ENCODE results near the gene LMBR1L. TPM values are rescaled to one million over a fixed set of nuclear protein-coding genes. Genes with fewer than 3 reads are reported as not detected.

LMBR1L gene
- 85.2 and 86.1 TPM in 2 replicates for total RNA-seq
- long read RNA-seq, transcript LMBR1L-201 (17 exons, 2,934 nt), result major isoform, 31 of 65 reads
- long read RNA-seq, partial matches to known transcripts, result 3 of 65 reads
- long read RNA-seq, other reads (novel, unspliced or antisense), result 29 of 65 reads

GRCh38 chr12:49110464-49111155 is at the start of gene LMBR1L:
TSS of gene LMBR1L (minus strand) at chr12:49110847. CDS start at chr12:49110555, 292 bp downstream.
- TF ChIP-seq, protein P1, sequence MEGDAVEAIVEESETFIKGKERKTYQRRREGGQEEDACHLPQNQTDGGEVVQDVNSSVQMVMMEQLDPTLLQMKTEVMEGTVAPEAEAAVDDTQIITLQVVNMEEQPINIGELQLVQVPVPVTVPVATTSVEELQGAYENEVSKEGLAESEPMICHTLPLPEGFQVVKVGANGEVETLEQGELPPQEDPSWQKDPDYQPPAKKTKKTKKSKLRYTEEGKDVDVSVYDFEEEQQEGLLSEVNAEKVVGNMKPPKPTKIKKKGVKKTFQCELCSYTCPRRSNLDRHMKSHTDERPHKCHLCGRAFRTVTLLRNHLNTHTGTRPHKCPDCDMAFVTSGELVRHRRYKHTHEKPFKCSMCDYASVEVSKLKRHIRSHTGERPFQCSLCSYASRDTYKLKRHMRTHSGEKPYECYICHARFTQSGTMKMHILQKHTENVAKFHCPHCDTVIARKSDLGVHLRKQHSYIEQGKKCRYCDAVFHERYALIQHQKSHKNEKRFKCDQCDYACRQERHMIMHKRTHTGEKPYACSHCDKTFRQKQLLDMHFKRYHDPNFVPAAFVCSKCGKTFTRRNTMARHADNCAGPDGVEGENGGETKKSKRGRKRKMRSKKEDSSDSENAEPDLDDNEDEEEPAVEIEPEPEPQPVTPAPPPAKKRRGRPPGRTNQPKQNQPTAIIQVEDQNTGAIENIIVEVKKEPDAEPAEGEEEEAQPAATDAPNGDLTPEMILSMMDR (IDR thresholded peaks at IDR 0.05), result peak; percentile 54
- peak; percentile 97 for DNase-seq (ENCODE audit: extremely low spot score, unreplicated experiment)
- Mint-ChIP-seq H3K27me3 (ENCODE audit: unreplicated experiment) (no peaks in the 10 kb centered on the region), H3K4me1 (ENCODE audit: unreplicated experiment) (peaks cover 24% of the 10 kb centered on the region), H3K9me3 (ENCODE audit: unreplicated experiment) (no peaks in the 10 kb centered on the region), H3K27ac (ENCODE audit: unreplicated experiment) (peak within 1 kb of the TSS; percentile 96), H3K4me3 (ENCODE audit: unreplicated experiment) (peak within 1 kb of the TSS; percentile 93), H3K36me3 (ENCODE audit: unreplicated experiment) (no peaks in the 10 kb centered on the region)

GRCh38 chr12:49160399-49160798 is 49.8 kb upstream of the LMBR1L start:
- Mint-ChIP-seq H3K4me1 (ENCODE audit: unreplicated experiment) (no peaks in the 10 kb centered on the region), H3K9me3 (ENCODE audit: unreplicated experiment) (no peaks in the 10 kb centered on the region), H3K36me3 (ENCODE audit: unreplicated experiment) (no peaks in the 10 kb centered on the region), H3K4me3 (ENCODE audit: unreplicated experiment) (no peak overlapping the region), H3K27me3 (ENCODE audit: unreplicated experiment) (no peaks in the 10 kb centered on the region), H3K27ac (ENCODE audit: unreplicated experiment) (no peak overlapping the region)
- TF ChIP-seq, protein P1 (IDR thresholded peaks at IDR 0.05), result no peak
- no peak for DNase-seq (ENCODE audit: extremely low spot score, unreplicated experiment)

GRCh38 chr12:49154221-49154620 is 43.6 kb upstream of the LMBR1L start:
- H3K4me1 Mint-ChIP-seq (ENCODE audit: unreplicated experiment), result no peaks in the 10 kb centered on the region
- H3K27me3 Mint-ChIP-seq (ENCODE audit: unreplicated experiment), result no peaks in the 10 kb centered on the region
- H3K4me3 Mint-ChIP-seq (ENCODE audit: unreplicated experiment), result no peak overlapping the region
- no peaks in the 10 kb centered on the region for H3K9me3 Mint-ChIP-seq (ENCODE audit: unreplicated experiment)
- no peak for DNase-seq (ENCODE audit: extremely low spot score, unreplicated experiment)
- no peaks in the 10 kb centered on the region for H3K36me3 Mint-ChIP-seq (ENCODE audit: unreplicated experiment)
- TF ChIP-seq, protein P1 (IDR thresholded peaks at IDR 0.05), result no peak
- H3K27ac Mint-ChIP-seq (ENCODE audit: unreplicated experiment), result no peak overlapping the region

GRCh38 chr12:49147384-49147783 is 36.7 kb upstream of the LMBR1L start:
- H3K4me1 Mint-ChIP-seq (ENCODE audit: unreplicated experiment), result no peaks in the 10 kb centered on the region
- TF ChIP-seq, protein P1 (IDR thresholded peaks at IDR 0.05), result no peak

GRCh38 chr12:49146406-49146805 is 35.8 kb upstream of the LMBR1L start:
- Mint-ChIP-seq H3K4me3 (ENCODE audit: unreplicated experiment) (no peak overlapping the region), H3K4me1 (ENCODE audit: unreplicated experiment) (no peaks in the 10 kb centered on the region), H3K27ac (ENCODE audit: unreplicated experiment) (no peak overlapping the region), H3K36me3 (ENCODE audit: unreplicated experiment) (no peaks in the 10 kb centered on the region), H3K9me3 (ENCODE audit: unreplicated experiment) (no peaks in the 10 kb centered on the region), H3K27me3 (ENCODE audit: unreplicated experiment) (no peaks in the 10 kb centered on the region)
- TF ChIP-seq, protein P1 (IDR thresholded peaks at IDR 0.05), result no peak
- no peak for DNase-seq (ENCODE audit: extremely low spot score, unreplicated experiment)

More at GRCh38 chr12:49147384-49147783, 36.7 kb upstream of the LMBR1L start:
- Mint-ChIP-seq H3K36me3 (ENCODE audit: unreplicated experiment) (no peaks in the 10 kb centered on the region), H3K27ac (ENCODE audit: unreplicated experiment) (no peak overlapping the region), H3K4me3 (ENCODE audit: unreplicated experiment) (no peak overlapping the region), H3K27me3 (ENCODE audit: unreplicated experiment) (no peaks in the 10 kb centered on the region), H3K9me3 (ENCODE audit: unreplicated experiment) (no peaks in the 10 kb centered on the region)
- no peak for DNase-seq (ENCODE audit: extremely low spot score, unreplicated experiment)

All from osteocyte (in vitro differentiated cells).